ES-I3 (cell line): ENCODE results near the gene RNU7-1.
"Not testable (repeated sequence)": the region's sequence is repeated elsewhere in the genome, so short reads cannot be mapped to it uniquely, and the experiment has no call there.

Source experiments
- H3K36me3 ChIP-seq: 2 replicates; pipeline ENCODE4 v1.6.1; 2013; ENCODE audit warnings: mild to moderate bottlenecking, low read length, control low read depth, moderate library complexity; ENCODE audit not compliant: insufficient read depth
- H3K4me1 ChIP-seq: 2 replicates; pipeline ENCODE4 v1.6.1; 2013; ENCODE audit warnings: mild to moderate bottlenecking, control low read depth, low read length; ENCODE audit not compliant: insufficient read depth
- H3K9ac ChIP-seq: 2 replicates; pipeline ENCODE4 v1.6.1; 2013; ENCODE audit warnings: low read depth, mild to moderate bottlenecking, low read length, moderate library complexity
- H3K9me3 ChIP-seq: 2 replicates; pipeline ENCODE4 v1.6.1; 2013; ENCODE audit warnings: mild to moderate bottlenecking, low read length, moderate library complexity; ENCODE audit not compliant: control insufficient read depth, insufficient read depth

The RNU7-1 gene

GRCh38 chr12:6943722-6944380, at the start of gene RNU7-1, which contains the start of gene C12orf57:
Gene RNU7-1, plus strand, starts transcription at chr12:6943816.
Gene C12orf57, plus strand, starts transcription at chr12:6944022. Its CDS starts 100 bp downstream, at chr12:6944122.
- Histone ChIP-seq H3K4me1 (peaks cover 11% of the 10 kb centered on the region), H3K9me3 (no peaks in the 10 kb centered on the region), H3K36me3 (0 out of 2 replicates have a peak, but pooled peaks cover 4% of the 10 kb centered on the region), H3K9ac (peak within 1 kb of the TSS; percentile 65)

GRCh38 chr12:6894321-6894720, 49.3 kb upstream of the RNU7-1 start:
- no peaks in the 10 kb centered on the region for H3K9me3 ChIP-seq
- peaks cover 6% of the 10 kb centered on the region; the same call in 1 of the 2 replicates for H3K4me1 ChIP-seq
- H3K9ac ChIP-seq: no peak overlapping the region
- 0 out of 2 replicates have a peak, but pooled peaks cover 2% of the 10 kb centered on the region for H3K36me3 ChIP-seq

DNA sequence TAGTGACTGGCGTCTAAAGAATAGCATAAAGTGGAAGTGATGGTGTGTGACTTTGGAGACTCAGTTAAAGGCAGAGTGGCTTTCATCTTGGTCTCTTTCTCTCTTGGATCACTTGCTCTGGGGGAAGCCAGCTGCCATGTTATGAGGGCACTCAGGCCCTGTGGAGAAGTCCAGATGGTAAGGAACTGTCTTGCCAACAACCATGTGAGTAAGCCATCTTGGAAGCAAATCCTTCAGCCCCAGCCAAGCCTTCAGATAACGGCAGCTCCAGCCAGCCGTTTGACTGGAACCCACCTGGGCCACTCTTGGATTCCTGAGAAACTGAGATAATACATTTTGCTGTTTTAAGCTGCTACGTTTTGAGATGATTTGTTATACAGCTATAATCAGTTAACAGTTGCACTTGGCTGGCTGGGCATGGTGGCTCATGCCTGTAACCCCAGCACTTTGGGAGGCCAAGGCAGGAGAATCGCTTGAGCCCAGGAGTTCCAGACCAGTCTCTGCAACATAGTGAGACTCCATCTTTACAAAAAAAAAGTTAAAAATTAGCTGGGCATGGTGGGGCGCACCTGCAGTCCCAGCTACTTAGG, 46.7 kb upstream of the RNU7-1 start:
- Histone ChIP-seq H3K36me3 (no peaks in the 10 kb centered on the region; the same call in 1 of the 2 replicates), H3K4me1 (0 out of 2 replicates have a peak, but pooled peaks cover 2% of the 10 kb centered on the region), H3K9me3 (no peaks in the 10 kb centered on the region), H3K9ac (no peak overlapping the region)

DNA sequence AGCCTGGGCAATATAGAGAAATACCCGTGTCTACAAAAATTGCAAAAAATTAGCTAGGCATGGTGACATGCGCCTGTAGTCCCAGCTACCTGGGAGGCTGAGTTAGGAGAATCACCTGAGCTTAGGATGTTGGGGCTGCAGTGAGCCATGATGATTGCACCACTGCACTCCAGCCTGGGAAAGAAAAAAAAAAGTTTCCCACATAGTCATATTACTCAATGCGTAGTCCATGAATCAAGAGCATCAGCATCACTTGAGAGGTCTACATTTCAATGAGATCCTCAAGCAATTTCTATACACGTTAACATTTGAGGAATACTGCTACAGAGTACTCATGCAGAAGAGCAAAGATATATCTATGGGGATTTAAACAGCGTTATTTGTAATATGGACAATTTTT, 44.2 kb upstream of the RNU7-1 start:
- Histone ChIP-seq H3K36me3 (no peaks in the 10 kb centered on the region; the same call in 1 of the 2 replicates), H3K9ac (no peak overlapping the region), H3K4me1 (peaks cover 12% of the 10 kb centered on the region; the same call in 1 of the 2 replicates), H3K9me3 (no peaks in the 10 kb centered on the region)

DNA sequence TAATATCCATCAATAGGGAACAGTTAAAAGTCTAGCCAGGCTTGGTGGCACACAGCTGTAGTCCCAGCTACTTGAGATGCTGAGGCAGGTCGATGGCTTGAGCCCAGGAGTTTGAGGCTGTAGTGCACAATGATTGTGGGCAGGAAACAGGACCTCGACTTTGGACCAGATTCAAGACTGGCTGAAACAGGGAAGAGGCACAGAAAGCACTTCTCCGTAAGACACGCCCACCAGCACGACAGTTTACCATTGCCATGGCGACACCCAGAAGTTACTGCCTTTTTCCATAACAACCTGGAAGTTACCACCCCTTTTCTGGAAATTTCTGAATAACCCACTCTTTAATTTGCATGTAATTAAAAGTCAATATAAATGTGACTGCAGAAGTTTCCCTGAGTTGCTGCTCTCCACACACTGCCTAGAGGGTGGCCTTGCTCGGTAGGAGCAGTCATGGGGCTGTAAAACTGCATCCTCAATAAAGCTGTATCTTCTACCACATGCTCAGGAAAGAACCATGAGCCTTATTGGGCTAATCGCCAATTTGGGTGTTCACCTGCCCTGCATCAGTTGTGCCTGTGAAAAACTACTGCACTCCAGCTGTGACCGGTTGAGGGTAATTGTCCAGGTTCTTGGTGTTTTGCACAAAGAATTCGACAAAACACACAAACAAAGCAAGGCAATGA, 43.6 kb upstream of the RNU7-1 start:
- Histone ChIP-seq H3K9ac (no peak overlapping the region), H3K4me1 (peaks cover 12% of the 10 kb centered on the region; the same call in 1 of the 2 replicates), H3K36me3 (no peaks in the 10 kb centered on the region; the same call in 1 of the 2 replicates), H3K9me3 (no peaks in the 10 kb centered on the region)

DNA sequence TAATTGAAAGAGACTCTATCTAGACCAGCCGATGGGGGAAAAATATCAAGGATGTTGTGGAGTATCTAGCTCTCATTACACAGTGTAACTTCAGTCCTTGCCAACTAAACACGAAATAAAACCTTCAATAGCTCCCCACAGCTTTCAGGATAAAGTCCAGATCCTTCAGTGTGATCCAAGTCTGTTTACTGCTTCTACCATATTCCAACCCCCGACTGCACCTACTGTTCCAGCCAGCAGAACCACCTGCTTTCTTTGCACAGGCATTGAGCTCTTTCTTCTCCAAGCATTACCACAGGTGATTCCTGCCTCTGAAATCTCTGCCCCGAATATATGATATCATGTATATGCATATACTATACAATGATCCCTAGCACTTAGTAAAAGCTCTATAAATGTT, 41.2 kb upstream of the RNU7-1 start:
- Histone ChIP-seq H3K36me3 (no peaks in the 10 kb centered on the region; the same call in 1 of the 2 replicates), H3K9ac (no peak overlapping the region), H3K4me1 (peaks cover 12% of the 10 kb centered on the region; the same call in 1 of the 2 replicates), H3K9me3 (no peaks in the 10 kb centered on the region)

- Histone ChIP-seq H3K9ac (no peak overlapping the region), H3K9me3 (no peaks in the 10 kb centered on the region), H3K4me1 (peaks cover 12% of the 10 kb centered on the region; the same call in 1 of the 2 replicates), H3K36me3 (no peaks in the 10 kb centered on the region; the same call in 1 of the 2 replicates)
Measured at GRCh38 chr12:6903722-6904121, 39.9 kb upstream of the RNU7-1 start.

- peak within 1 kb of the TSS; percentile 40 for H3K9ac ChIP-seq
- H3K9me3 ChIP-seq: no peaks in the 10 kb centered on the region
- H3K36me3 ChIP-seq: no peaks in the 10 kb centered on the region; the same call in 1 of the 2 replicates
- H3K4me1 ChIP-seq: peaks cover 12% of the 10 kb centered on the region; the same call in 1 of the 2 replicates
Measured at GRCh38 chr12:6904280-6905276, 39.0 kb upstream of the RNU7-1 start, which contains the start of gene LRRC23. Gene LRRC23, plus strand, starts transcription at chr12:6904822. Its CDS starts 812 bp downstream, at chr12:6905634.

- Histone ChIP-seq H3K9me3 (no peaks in the 10 kb centered on the region), H3K4me1 (peaks cover 10% of the 10 kb centered on the region; the same call in 1 of the 2 replicates), H3K9ac (peak overlapping the region; percentile 40; the same call in 1 of the 2 replicates), H3K36me3 (no peaks in the 10 kb centered on the region; the same call in 1 of the 2 replicates)
Measured at GRCh38 chr12:6905414-6906040, 38.1 kb upstream of the RNU7-1 start.

- H3K4me1 ChIP-seq: peaks cover 17% of the 10 kb centered on the region
- H3K9me3 ChIP-seq, H3K36me3 ChIP-seq, H3K9ac ChIP-seq: not testable (repeated sequence)
Measured at GRCh38 chr12:6908141-6908540, 35.5 kb upstream of the RNU7-1 start.

DNA sequence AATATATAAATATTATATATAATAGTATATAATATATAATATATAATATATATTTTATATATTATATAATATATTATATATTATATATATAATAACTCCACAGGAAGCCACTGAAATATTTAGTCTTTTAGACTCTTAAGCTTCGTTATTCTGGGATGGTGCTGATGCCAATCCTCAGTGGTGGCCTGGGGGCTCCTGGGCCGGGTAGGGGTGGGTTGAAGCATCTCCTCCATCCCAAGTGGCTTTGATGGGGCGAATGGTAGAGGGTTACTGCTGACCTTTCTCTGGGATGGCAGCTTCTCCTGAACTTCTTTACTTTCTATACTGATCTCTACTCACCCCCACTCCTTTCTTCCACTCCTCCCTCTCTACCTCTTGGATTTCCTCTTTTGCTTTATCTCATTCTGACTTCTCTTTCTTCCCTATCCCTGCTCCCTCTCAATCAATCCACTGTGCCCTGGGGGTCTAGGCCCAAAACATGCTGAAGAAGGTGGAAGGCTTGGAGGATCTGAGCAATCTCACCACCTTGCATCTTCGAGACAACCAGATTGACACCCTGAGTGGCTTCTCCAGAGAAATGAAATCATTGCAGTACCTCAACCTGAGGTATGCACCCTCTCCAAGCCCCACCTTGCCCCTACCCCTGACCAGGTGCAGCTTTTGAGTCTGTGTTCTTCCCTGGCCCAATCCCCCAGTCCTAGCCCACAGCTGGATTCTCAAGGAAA, 34.0 kb upstream of the RNU7-1 start:
- no peaks in the 10 kb centered on the region for H3K36me3 ChIP-seq
- H3K9ac ChIP-seq: no peak overlapping the region
- H3K9me3 ChIP-seq: no peaks in the 10 kb centered on the region
- peaks cover 14% of the 10 kb centered on the region for H3K4me1 ChIP-seq

- H3K36me3 ChIP-seq: peaks cover 4% of the 10 kb centered on the region; the same call in 1 of the 2 replicates
- no peak overlapping the region for H3K9ac ChIP-seq
- H3K9me3 ChIP-seq: no peaks in the 10 kb centered on the region
- peaks cover 29% of the 10 kb centered on the region for H3K4me1 ChIP-seq
Measured at GRCh38 chr12:6912164-6912935, 31.3 kb upstream of the RNU7-1 start.
